Suppressor macrophage treated with lipopolysaccharide for 1 hour (primary cell): Measurements from ENCODE around the gene ELMO2.

Experiments used
- DNase-seq, 3 donors: peaks; one replicate each; pipeline ENCODE4 v3.0.0-alpha.2; 2020 to 2022

Gene ELMO2

DNA sequence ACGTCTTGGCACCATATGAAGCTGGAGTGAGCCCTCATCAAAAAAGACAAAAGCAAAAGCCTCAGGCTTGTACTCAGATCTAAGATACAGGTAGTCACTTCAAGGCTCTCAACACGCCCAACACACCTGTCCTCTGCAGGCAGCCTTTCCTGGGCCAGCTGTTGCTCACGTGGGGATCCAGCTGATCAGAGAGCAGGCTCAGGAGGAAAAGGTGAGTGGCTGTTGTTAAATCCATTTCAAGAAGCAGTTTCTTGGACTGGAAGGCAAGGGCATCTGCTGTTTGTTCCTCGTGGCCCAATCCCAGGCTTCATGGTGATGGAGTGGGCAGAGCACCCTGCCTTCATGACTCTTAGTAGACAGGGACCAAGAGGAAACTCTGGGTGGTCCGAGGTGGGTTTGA lies 39.6 kb downstream of the ELMO2 start:
- no peak for DNase-seq

DNA sequence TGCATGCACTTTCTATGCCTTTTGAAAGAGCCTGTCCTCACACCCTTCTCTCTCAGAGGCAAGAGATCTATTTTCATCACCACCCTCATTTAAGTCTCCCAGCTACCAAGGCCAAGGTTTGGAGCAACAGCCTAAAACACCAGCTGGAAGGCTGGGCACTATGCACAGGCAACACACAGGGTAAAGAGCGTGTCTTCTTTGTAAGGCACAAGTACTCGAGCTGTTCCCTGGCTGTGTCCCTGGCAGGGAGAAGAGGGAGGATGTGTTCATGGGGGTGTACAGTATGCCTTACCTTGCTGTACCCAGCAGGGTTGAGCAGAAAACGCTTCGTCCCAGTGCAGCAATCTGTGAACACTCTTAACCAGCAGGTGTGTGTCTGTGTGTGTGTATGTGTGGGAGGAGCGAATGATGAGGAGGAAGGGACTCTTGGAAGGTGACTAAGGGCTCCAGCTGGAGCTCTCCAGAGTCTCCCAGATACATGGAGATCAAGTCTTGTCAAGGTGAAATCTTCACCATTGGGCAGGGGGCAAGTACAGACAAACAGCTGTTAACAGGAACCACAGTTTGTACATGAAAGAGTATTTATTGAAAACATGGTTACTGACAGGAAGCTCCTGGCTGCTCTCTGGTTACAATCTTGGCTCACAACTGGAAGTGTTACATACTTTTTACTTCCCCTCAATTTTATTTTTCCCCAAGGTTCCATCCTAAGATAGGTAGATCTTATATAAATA lies 40.8 kb downstream of the ELMO2 start:
- no peak for DNase-seq

DNA sequence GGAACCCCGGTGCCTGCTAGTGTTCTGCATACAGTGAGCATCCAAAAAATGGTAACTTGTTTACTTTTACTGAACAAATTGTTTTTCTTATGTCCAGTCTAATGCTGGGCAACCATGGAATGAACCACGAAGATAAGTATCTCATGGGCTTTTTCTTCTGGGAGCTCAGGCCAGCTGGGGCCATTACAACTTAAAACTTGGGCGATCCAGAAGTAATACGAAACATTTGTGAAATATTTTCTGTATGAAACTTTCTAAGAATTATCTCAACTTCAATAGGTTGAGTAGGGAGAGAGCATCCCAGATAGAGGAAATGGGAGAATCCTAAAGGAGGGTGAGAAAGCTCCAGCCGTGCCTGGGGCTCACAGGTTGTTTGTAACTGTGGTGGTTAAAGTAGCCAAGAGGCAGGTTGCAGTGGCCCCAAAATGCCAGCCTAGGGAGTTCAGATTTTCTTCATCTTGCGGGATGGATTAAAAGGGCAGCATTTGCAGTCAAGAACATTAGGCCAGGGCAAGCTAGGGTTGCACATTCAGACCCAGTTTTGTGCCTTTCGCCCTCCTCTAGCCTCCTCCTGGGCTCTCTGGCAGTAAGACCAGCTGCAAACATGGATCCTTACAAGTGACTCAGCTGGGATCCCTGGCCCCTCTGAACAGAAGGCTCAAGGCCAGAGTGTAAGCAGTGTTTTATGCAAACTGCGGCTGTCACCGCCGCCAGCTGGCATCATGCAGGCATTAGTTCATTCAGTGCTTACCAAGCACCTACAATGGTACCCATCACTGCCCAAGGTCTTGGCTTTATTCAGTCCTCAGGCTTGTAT lies 41.5 kb downstream of the ELMO2 start:
- no peak for DNase-seq

DNA sequence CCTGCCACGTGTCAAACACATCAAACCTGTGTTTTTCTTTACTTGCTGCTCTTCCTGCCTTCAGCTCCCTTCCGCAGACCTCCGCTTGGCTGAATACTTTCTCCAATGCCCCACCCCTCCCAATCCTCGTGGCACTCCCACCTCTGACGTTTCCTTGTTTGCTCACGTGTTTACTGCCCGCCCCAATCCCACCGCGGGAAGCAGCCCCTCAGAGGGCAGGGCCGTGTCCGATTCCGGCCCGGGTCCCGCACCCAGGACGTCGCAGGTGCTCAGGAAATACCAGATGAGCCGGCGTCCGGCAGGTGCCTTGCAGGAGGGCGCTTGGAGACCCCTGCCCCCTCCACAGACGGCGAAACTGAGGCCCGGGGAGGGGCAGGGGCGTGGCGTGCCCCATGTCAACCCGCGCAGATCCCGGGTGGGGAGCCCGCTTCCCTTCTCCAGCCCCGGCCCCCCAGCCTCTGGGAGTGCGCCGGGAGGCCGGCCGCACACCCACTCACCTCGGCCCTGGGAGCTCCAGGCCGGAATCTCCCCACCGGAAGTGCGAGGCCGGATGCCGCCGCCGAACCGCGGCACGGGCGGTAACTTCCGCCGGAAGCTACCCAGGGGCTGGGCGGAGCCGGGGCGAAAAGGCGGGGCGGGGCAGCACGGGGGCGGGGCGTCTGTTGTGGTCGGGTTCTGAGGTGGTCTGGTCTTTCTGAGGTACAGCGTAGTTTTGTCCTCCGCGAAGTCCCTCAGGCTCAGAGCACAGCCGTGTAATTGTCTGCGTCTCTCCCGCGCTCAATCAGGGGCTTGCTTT lies 42.3 kb downstream of the ELMO2 start:
- peak; percentile 92 to 96 (median 94) for DNase-seq

DNA sequence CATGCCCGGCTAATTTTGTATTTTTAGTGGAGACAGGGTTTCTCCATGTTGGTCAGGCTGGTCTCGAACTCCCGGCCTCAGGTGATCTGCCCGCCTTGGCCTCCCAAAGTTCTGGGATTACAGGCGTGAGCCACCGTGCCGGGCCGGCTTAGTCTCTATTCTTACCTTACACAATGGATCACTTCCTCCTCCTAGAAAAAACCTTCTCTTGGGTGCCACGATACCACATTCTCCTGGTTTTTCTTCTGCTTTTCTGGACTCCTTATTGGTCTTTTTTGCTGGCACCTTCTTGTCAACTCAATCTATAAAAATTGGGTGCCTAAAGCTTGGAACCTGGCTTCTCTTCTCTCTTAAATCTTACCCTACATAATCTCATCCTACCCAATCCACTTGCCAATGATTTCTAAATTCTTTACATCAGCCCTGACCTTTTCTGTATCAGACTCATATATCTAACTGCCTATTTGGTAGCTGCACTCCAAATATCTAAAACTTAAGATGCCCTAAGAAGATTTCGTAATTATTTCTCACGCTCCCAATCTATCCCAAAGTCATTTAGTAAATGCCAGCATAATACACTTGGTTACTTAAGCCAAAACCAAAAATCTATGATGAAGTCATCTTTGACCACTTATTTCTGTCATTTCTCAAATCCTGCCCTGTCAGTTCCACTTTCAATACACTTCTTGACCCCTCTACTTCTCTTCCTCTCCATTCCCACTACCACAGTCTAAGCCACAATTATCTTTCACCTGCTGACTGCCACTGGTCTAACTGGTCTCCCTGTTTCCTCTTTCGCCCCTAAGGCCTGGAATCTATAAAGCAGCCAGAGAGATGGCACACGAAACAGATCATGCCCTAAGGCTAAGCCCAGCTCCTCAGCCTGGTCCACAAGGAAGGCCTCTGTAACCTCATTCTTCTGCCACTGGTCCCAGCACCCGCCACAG lies 43.2 kb downstream of the ELMO2 start:
- peak; percentile 43 to 81 (median 61) for DNase-seq

DNA sequence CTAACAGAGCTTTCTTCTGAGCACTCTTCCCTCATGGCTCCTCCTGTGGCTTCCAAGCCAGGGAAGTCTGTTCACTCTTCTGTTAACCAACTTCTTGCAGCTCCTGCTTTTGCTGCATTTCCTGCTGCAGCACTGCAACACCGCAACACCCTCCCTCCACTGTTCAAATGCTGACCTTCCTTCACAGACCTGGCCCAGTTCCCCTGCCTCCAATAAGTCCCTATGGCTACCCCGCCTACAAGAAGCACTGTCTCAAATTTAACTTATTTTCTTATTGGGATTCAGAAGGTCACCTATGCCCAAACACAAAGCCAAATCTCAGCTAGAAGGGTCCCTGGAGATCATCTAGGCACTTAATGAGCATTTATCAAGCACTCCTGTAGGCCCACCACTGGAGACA lies 44.6 kb downstream of the ELMO2 start:
- no peak for DNase-seq

DNA sequence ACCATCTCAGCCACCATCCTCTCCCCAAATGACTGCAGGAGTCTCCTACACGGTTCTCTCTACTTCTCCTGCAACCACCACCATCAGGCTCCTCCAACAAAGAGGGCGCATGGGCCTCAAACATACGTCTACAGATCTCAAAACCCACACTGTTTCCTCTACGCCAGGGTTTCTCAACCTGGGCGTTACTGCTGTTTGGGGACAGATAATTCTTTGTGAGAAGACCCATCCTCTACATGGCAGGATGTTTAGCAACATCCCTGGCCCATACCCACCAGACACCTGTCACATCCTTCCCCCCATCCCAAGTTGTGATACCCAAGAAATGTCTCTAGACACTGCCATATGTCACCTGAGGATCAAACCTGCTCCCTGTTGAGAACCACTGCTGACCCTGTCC lies 45.0 kb downstream of the ELMO2 start:
- DNase-seq = no peak

DNA sequence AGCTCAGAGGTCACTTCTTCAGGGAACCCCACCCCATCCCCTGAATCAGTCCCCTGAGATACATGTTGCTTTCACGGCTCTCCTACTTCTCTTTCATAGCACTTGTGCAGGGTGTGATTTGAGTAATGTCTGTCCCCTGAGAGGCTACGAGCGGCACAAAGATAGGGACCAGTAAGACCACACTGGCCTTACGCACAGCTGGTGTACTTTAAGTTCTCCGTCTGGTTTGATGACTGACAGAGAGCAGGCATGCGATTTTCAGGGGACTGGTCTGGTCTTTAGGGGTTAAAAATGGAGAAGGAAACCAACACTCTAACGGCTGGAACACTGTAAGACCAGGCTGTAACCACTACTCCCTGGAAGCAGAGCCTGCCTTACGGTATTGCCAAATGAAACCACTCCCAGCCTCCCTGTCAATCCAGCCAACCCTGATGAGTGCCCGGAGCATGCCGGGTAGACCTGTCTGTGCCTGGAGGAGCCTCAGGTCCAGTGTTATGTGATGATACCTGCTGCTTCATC lies 47.1 kb downstream of the ELMO2 start:
- no peak for DNase-seq

DNA sequence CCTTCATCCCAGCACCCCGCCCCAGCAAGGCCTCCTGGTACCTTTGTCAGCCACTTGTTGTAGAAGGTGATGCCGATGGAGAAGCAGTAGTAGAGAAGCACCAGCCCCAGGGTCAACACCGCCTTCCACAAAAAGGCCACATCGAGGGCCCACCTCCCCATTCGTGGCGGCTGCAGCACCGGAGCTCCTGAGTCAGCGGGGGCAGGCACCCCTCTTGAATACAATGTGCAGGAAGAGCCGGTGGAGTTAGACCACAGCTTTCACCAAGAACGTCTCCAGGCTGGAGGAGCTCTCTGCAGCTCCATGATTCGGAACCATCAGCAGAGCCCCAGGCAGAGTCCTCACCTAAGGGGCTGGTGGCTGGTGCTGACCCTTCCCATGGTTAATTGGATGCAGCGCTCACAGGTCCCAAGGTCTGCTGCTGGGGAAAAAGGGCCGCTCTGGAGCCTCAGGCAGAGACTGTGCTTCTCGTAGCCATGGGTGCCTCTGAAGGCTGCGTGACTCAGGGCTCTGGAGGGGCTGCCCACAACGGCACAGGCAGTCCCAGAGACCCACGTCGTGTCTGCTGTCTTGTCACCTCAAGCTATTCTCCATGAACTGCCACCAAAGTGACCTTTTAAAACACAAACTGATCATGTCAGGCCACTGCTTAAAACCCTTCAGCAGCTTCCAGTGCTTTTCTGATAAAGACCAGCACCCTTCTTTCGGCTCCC lies 47.9 kb downstream of the ELMO2 start:
- DNase-seq = no peak

DNA sequence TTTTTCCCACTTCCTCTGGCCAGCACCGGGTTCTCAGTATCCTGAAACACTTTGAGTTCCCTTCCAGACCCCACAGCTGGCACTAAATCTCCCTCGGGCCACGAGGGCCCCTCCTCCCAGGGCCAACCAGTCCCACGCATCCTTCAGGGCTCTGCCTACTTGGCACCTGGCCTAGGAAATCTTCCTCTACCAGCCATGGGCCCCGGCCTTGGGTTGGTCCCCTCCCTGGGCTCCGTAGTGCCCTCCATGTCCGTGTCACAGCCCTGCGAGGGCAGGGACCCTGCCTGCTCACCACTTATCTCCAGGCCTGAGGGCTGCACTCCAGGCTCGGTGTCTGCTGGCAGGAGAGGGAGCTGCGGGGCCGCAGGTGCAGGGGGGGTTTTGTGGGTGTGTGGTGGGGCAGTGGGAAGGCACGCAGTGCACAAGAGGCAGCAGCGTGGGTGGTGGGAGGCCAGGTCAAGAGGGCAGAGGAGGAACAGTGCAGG lies 49.3 kb downstream of the ELMO2 start:
- peak in 1 of 3 donors; percentile 35 for DNase-seq

DNA sequence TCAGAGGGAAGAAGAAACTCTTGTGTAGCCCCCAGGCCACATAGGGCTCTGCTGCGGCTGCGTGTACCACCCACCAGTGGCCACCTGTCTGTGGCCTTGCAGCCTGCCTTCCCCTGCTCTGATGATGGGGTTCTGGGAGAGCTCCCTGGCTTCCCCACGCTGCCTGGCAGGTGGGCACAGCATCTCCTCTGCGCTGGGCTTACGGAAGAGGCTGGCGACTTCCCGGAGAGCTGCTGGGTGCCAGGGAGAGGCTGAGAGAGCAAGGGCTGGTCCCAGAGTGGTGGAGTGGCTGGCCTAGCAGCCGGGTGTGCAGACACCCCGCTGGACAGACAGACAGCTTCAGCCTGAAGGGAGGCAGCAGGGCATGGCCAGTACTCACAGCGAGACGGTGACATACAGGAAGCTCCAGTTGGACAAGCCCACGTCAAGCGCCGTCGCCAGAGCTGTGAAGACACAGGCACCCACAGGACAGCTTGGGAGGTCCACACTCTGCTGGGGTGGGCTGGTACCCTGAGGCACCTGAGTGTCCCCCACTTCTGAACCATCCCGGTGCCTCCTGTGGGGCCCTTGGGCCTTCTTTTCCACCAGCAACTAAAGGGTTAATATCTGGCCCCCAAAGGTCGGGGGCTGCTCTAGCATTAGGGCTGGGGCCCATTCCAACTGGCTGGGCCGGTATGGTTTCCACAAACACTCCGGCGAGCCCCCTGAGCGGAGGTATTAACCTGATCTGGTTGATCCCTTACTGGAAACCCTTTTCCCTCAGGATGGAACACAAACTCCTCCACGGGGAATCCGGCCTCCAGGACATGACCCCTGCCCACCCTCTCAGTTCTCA lies 50.0 kb downstream of the ELMO2 start:
- DNase-seq = no peak

DNA sequence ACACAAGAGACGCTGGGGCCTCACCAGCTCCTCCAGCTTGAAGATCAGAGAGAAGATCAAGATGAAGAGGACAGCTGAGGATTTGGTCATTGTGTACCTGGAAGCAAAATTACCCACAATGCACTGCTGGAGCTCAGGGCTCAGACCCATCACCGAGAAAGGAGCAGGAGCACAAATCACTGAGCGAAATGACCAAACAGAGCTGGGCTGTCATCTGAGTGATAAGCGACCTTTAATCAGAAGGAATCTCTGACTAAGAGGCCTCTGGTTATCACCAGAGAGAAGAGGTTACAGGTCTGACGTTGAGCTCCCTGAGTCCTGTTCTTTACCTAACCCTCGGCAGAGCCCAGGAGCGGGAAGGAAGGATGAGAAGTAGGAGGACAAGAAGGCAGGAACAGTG lies 50.6 kb downstream of the ELMO2 start:
- DNase-seq = no peak

DNA sequence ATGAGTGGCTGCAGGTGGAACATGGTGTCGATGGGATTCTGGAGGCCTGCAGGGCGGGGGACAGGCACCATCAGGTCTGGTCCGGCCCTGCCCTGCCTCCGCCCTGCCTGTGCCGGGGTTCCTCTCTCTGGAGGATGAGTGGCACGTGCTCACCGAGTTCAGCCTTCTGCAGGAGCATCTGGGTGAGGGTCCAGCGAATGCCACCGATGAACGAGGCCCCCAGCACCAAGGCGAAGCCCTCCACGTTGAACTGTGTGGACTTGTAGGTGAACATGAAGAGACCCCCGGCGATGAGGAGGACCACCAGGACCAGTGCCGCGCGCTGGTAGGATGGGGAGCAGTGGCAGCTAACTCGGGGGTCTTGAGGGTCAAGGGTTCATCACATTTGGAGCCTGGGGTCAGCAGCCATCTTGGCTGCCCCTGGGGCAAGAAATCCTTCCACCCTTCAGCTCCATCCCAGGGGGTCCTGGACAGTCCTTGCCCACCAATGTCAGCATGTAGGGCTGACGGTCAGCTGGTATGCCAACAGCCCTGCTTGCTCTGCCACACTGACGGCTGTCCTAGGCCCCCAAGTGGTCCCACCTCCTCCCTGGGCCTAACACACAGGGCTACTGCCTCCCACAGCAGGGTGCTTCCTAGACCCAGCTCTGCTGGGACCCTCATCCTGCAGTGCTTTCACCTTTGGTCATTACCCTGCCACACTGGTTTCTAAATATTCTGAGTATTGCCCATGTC lies 51.3 kb downstream of the ELMO2 start:
- no peak for DNase-seq

DNA sequence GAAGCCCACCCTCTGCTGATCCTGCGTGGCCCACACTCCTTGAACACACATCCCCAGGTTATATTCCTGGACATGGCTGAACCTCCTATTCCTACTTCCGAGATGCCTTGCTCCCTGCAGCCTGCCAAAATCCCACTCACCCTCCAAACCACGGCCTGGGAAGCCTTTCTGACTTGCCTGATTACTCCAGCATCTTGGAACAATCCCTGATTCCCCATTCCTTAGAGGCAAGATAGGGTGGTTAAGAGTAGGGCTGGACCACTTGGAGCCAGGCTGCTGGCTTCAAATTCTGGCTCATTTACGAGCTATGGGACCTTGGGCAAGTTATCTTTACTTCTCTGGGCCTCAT lies 52.2 kb downstream of the ELMO2 start:
- DNase-seq = no peak

DNA sequence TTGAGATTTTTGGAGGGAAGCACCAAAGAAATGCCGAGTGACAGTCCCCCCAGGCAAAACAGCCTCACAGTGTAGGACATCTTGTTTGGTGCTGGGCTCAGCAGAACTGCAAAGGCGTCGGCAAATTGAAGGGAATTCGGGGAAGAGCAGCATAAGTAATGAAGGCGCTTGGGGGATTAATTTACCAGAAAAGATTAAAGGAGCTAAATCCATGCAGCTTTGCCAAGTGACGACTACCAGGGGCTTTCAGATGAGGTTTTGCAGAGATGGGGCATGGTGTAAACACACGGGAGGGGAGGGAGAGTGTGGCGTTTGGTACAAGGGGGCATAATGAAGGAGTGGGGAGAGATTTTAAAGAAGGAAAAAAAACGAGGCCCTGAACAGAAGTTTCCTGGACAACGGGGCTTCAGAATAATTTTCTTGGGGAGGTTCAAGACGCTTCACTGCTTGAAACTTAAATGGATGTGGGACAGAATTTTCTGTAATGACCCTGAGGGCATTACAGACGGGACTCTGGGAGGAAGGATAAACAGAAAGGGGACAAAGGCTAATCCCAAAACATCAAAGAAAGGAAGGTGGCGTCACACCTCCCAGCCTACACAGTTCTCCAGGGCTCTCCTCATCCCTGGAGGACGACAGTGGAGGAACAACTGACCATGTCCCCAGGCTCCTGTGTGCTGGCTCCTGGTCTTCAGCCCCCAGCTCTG lies 52.8 kb downstream of the ELMO2 start:
- DNase-seq = no peak

DNA sequence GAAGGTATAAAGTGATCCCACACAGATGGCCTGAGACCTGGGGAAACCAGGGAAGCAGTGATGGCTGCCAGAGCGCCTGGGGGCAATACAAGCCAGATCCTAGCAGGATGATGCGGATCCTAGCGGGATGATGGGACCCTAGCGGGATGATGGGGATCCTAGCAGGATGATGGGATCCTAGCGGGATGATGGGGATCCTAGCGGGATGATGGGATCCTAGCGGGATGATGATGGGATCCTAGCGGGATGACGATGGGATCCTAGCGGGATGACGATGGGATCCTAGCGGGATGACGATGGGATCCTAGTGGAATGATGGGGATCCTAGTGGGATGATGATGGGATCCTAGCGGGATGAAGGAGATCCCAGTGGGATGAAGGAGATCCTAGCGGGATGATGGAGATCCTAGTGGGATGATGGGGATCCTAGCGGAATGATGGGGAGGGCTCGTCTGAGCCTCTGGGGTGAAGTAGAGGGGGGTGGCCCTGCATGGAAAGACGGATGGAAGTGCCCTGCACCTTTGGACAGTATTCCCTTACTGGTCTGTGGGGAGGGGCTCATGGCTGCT lies 54.0 kb downstream of the ELMO2 start:
- DNase-seq = no peak

DNA sequence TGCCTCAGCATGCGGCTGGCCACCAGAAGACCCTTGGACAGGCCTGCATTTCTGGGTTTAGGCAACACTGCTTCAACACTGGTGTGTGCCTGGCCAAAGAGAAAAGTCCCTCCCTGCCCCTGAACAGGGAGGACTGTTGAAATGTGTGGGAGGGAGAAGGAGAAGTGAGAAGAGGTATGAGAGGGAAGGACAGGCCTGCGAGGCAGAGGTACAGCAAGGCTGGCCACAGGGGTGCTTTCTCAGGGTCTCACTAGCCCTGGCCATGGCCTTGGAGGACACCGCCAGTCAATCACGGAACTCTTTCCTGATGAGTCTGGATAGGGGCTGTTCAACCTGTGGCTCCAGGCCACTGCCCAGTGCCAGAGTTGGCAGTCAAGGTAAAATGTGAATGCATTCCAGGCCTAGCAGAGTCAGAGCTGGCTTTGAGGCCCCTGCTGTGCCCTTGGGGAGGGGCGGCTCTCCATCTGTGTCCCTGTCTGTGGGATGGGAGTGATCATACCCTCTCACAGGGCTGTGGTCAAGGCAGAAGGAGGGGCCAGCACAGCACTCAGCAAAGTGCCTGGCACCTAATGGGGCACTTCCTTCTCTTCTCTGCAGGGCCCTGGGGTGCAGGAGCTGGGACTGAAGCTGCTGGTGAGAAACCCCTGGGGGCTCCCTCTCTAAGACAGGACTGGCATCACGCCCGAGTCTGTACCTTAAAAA lies 54.9 kb downstream of the ELMO2 start:
- DNase-seq = peak in 2 of 3 donors; percentile 47 to 58

DNA sequence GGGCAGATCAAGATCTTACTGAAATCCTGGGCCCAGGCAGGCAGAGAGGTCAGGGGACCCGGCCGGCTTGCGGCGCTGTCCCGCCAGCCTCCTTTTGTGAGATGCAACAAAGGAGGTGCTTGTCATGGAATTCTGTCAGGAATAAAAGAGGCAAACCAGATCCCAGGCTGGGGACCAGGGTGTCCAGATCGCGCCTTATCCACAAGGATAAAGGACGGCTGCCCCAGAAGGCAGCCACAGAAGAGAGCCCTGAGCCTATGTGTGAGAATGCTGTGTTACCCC lies 55.5 kb downstream of the ELMO2 start:
- no peak for DNase-seq
